Stimulated activated CD8-positive, alpha-beta memory T cell treated with anti-CD3 and anti-CD28 coated beads, Interleukin-15, amount 100 ng/mL, for 48 hours (primary cell): Measurements from ENCODE around the gene GPR4.

Experiments
- DNase-seq, 2 donors: peaks; one replicate each; pipeline ENCODE4 v3.0.0-alpha.2; 2020; ENCODE audit warnings: low read depth in 2 of 2

The GPR4 gene

GRCh38 chr19:45590300-45591003 is 11.6 kb downstream of the GPR4 start:
- DNase-seq: no peak

GRCh38 chr19:45589768-45590167 is 12.2 kb downstream of the GPR4 start:
- DNase-seq: no peak

- DNase-seq: no peak
Observed at GRCh38 chr19:45587873-45588272, 14.1 kb downstream of the GPR4 start.

GRCh38 chr19:45585158-45585577 is 16.8 kb downstream of the GPR4 start:
- no peak for DNase-seq

GRCh38 chr19:45584332-45585157 is 17.5 kb downstream of the GPR4 start, which contains the start of gene OPA3:
Gene OPA3, minus strand, starts transcription at chr19:45584802. Its CDS starts 38 bp downstream, at chr19:45584764.
- peak; percentile 98 to 99 for DNase-seq

GRCh38 chr19:45581576-45581975 is 20.4 kb downstream of the GPR4 start:
- DNase-seq: no peak

- no peak for DNase-seq
Observed at GRCh38 chr19:45578861-45579260, 23.2 kb downstream of the GPR4 start.

GRCh38 chr19:45577111-45577905 is 24.7 kb downstream of the GPR4 start:
- DNase-seq: no peak

GRCh38 chr19:45576682-45577081 is 25.3 kb downstream of the GPR4 start:
- DNase-seq: no peak

- no peak for DNase-seq
Observed at GRCh38 chr19:45575216-45575615, 26.8 kb downstream of the GPR4 start.

GRCh38 chr19:45574526-45574925 is 27.5 kb downstream of the GPR4 start:
- no peak for DNase-seq

GRCh38 chr19:45571457-45572220 is 30.4 kb downstream of the GPR4 start:
- no peak for DNase-seq

GRCh38 chr19:45569619-45570421 is 32.2 kb downstream of the GPR4 start:
- DNase-seq: peak; percentile 36 to 45

GRCh38 chr19:45568732-45569131 is 33.3 kb downstream of the GPR4 start:
- no peak for DNase-seq

- no peak for DNase-seq
Observed at GRCh38 chr19:45567609-45568008, 34.4 kb downstream of the GPR4 start.

GRCh38 chr19:45564131-45564780 is 37.8 kb downstream of the GPR4 start:
- no peak for DNase-seq

GRCh38 chr19:45560686-45561085 is 41.3 kb downstream of the GPR4 start:
- DNase-seq: no peak

GRCh38 chr19:45560038-45560437 is 42.0 kb downstream of the GPR4 start:
- DNase-seq: no peak

GRCh38 chr19:45558399-45558878 is 43.6 kb downstream of the GPR4 start:
- DNase-seq: peak; percentile 37 to 41

GRCh38 chr19:45556835-45557234 is 45.2 kb downstream of the GPR4 start:
- DNase-seq: no peak
